Endothelial cell of umbilical vein (primary cell): ENCODE results near the gene MYPN. TPM values are rescaled to one million over a fixed set of nuclear protein-coding genes. Genes with fewer than 3 reads are reported as not detected.

Experiments
- BruUV-seq: library from RNA; stranded (reverse); fragments of 400-500 nt; replicated peaks from 2 replicates; lab custom pipeline; 2021; lab: Mats Ljungman, UMichigan
- CTCF ChIA-PET: fragments of 300-600, 350-600 bp; sonication (Branson Sonifier 250); formaldehyde crosslinking; loops from one replicate; lab custom pipeline; 2021; ENCODE audit warnings: antibody characterized with exemption, inconsistent platforms; lab: Charles Lee
- POLR2A ChIA-PET: fragments of 300-600, 350-600 bp; sonication (Branson Sonifier 250); formaldehyde crosslinking; loops from one replicate; lab custom pipeline; 2021; ENCODE audit warnings: antibody characterized with exemption, inconsistent platforms; lab: Charles Lee
- DNase-seq: peaks from one replicate; pipeline ENCODE4 v3.0.0-alpha.2; 2011; ENCODE audit warnings: low read depth, low spot score
- FAIRE-seq: peaks from 2 replicates; lab custom pipeline; 2011; peaks lifted over from hg19 to GRCh38; lab: Jason Lieb, UNC
- H2AFZ ChIP-seq: 2 replicates; pipeline ENCODE4 v1.6.0; 2012; ENCODE audit warnings: low read depth, low read length, control low read depth, inconsistent platforms
- H3K27ac ChIP-seq: 2 replicates; pipeline ENCODE4 v1.5.1; 2011; ENCODE audit warnings: low read depth, mild to moderate bottlenecking, control low read depth, low read length, moderate library complexity; ENCODE audit not compliant: insufficient read depth
- H3K27me3 ChIP-seq, 2 experiments: 2 replicates each; pipeline versions ENCODE4 v1.6.0 to v1.6.1; 2011; ENCODE audit warnings: low read length in 2 of 2, mixed read lengths in 1 of 2; ENCODE audit not compliant: control insufficient read depth in 2 of 2, insufficient read depth in 2 of 2
- H3K36me3 ChIP-seq, 2 experiments: 2 replicates in 1 of 2; 3 replicates in 1 of 2; pipeline ENCODE4 v1.5.1; 2011; ENCODE audit warnings: low read length in 2 of 2, mild to moderate bottlenecking in 1 of 2, moderate library complexity in 1 of 2; ENCODE audit not compliant: control insufficient read depth in 2 of 2, insufficient read depth in 2 of 2; ENCODE audit errors: extremely low read depth in 1 of 2
- H3K4me1 ChIP-seq: 3 replicates; pipeline ENCODE4 v1.5.1; 2011; ENCODE audit warnings: mild to moderate bottlenecking, low read length; ENCODE audit not compliant: control insufficient read depth, insufficient read depth; ENCODE audit errors: extremely low read depth
- H3K4me2 ChIP-seq: 2 replicates; pipeline ENCODE4 v1.6.1; 2011; ENCODE audit warnings: low read length, control low read depth, mixed read lengths; ENCODE audit not compliant: insufficient read depth
- H3K4me3 ChIP-seq, 3 experiments: fragments of 200-600 bp in 1 of 3; sonication (generic), shearing (Covaris generic) in 1 of 3; replicated peaks in 1 of 3; 2 replicates each; pipeline ENCODE4 v1.5.1; 2011 to 2016; ENCODE audit warnings: control low read depth in 3 of 3, low read length in 3 of 3, mild to moderate bottlenecking in 2 of 3, inconsistent platforms in 1 of 3, low read depth in 1 of 3, moderate library complexity in 1 of 3; ENCODE audit not compliant: insufficient read depth in 1 of 3
- H3K79me2 ChIP-seq: 2 replicates; pipeline ENCODE4 v1.6.0; 2012; ENCODE audit warnings: low read length, inconsistent platforms; ENCODE audit not compliant: control insufficient read depth, insufficient read depth
- H3K9ac ChIP-seq: replicated peaks from 2 replicates; pipeline ENCODE3; 2011; ENCODE audit warnings: low read length, control low read depth; ENCODE audit not compliant: insufficient read depth; ENCODE audit errors: extremely low read depth
- H3K9me1 ChIP-seq: replicated peaks from 3 replicates; pipeline ENCODE4 v1.6.0; 2011; ENCODE audit warnings: mild to moderate bottlenecking, low read length; ENCODE audit not compliant: control insufficient read depth, insufficient read depth; ENCODE audit errors: extremely low read depth
- H3K9me3 ChIP-seq: replicated peaks from 2 replicates; pipeline ENCODE4 v1.5.1; 2012; ENCODE audit warnings: low read length, inconsistent platforms; ENCODE audit not compliant: control insufficient read depth, insufficient read depth
- H4K20me1 ChIP-seq: replicated peaks from 2 replicates; pipeline ENCODE3; 2011; ENCODE audit warnings: mild to moderate bottlenecking, low read length; ENCODE audit not compliant: control insufficient read depth, insufficient read depth; ENCODE audit errors: extremely low read depth
- EZH2 ChIP-seq: IDR thresholded peaks from 2 replicates; pipeline ENCODE4 v1.6.1; 2012; ENCODE audit warnings: borderline replicate concordance, low read depth, mild to moderate bottlenecking, moderate library complexity, low read length, inconsistent platforms; ENCODE audit not compliant: severe bottlenecking
- FOS ChIP-seq: IDR thresholded peaks from 2 replicates; pipeline ENCODE4 v1.6.1; 2011; ENCODE audit warnings: mild to moderate bottlenecking, low read length, moderate library complexity, borderline replicate concordance; ENCODE audit not compliant: insufficient read depth
- GATA2 ChIP-seq: IDR thresholded peaks from 2 replicates; pipeline ENCODE4 v1.7.0; 2011; ENCODE audit warnings: low read depth, mild to moderate bottlenecking, moderate library complexity, mixed read lengths, low read length; ENCODE audit not compliant: insufficient read length, insufficient read depth
- JUN ChIP-seq: IDR thresholded peaks from 2 replicates; pipeline ENCODE4 v1.6.1; 2011; ENCODE audit warnings: borderline replicate concordance, low read depth; ENCODE audit not compliant: insufficient read length, insufficient read depth
- MYC ChIP-seq: IDR thresholded peaks from one replicate; pipeline ENCODE4 v1.6.1; 2011; ENCODE audit warnings: mild to moderate bottlenecking, low read depth, low read length
- POLR2A ChIP-seq: IDR thresholded peaks from 2 replicates; pipeline ENCODE4 v1.6.1; 2012; ENCODE audit warnings: low read depth, mild to moderate bottlenecking, control low read depth, low read length
- POLR2AphosphoS5 ChIP-seq: IDR thresholded peaks from 2 replicates; pipeline ENCODE4 v1.6.1; 2012; ENCODE audit warnings: low read depth, mild to moderate bottlenecking, control low read depth, low read length, moderate library complexity; ENCODE audit not compliant: insufficient read depth
- dilution Hi-C: fragments of 300-500 bp; cut with MboI; formaldehyde crosslinking; loops from one replicate; pipeline ENCODE4 v1.15.0; 2019; ENCODE audit warnings: low sequenced_read_pairs; ENCODE audit not compliant: extremely low pct_ligation_motif_present
- intact Hi-C: fragments of 100-400 bp; cut with micrococcal nuclease; formaldehyde crosslinking; loops from one replicate; pipeline ENCODE4 v1.10.0; 2022
- polyA plus RNA-seq, 4 experiments: library from polyadenylated mRNA; depleted of rRNA in 3 of 4; stranded (reverse) in 3 of 4; unstranded in 1 of 4; fragments of >200 nt; gene quantifications; 2 replicates each; pipeline versions ENCODE4 v1.2.1 to v1.2.3, GENCODE V29; 2011 to 2012; ENCODE audit warnings: missing spikeins in 1 of 4
- total RNA-seq: library from RNA; stranded (reverse); gene quantifications from 2 replicates; pipeline ENCODE4 v1.2.3, GENCODE V29; 2021
- TF ChIP-seq, protein P1 (sequence below): IDR thresholded peaks from 2 replicates; pipeline ENCODE4 v1.6.1; 2011; ENCODE audit not compliant: insufficient read depth, insufficient read length
- TF ChIP-seq, protein P2 (sequence below), 2 donors: IDR thresholded peaks; 1 replicate in 1 of 2; 2 replicates in 1 of 2; pipeline ENCODE4 v1.5.1; 2011; ENCODE audit warnings: low read length in 2 of 2, mild to moderate bottlenecking in 2 of 2, moderate library complexity in 2 of 2, control low read depth in 1 of 2, inconsistent platforms in 1 of 2, low read depth in 1 of 2; ENCODE audit not compliant: insufficient read depth in 1 of 2; ENCODE audit errors: extremely low read depth in 1 of 2

The MYPN gene
- total and polyA plus RNA-seq, 2 donors (not counting 3 experiments of a cell fraction or from before 2014, with no cell fraction given): 0.01 TPM; not detected in 1

DNA sequence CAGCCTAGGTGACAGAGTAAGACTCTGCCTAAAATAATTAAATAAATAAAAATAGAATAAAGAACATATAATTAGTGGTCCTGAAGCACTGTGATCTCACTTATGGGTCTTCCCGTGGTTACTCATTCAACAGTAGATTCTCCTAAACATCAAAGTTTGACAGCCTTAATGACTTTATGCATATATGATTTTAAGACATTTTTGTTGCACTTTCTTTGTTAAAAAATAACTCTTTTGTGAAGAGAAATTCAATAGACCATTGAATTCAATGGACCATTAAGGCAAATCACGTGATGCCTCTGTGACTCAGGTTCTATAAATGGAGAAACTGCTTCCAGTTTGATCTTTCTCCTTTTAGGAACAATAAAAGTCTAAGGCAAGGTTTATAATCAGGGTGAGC lies 63.0 kb downstream of the MYPN start:
- no peak overlapping the region for H2AFZ ChIP-seq
- H3K4me1 ChIP-seq: no peaks in the 10 kb centered on the region
- ChIA-PET CTCF (no interaction called here), POLR2A (no interaction called here)
- TF ChIP-seq MYC (no peak), POLR2AphosphoS5 (no peak), FOS (no peak), JUN (no peak), EZH2 (no peak)
- TF ChIP-seq, protein P1, sequence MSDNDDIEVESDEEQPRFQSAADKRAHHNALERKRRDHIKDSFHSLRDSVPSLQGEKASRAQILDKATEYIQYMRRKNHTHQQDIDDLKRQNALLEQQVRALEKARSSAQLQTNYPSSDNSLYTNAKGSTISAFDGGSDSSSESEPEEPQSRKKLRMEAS: no peak
- H3K4me2 ChIP-seq: no peak overlapping the region
- no peaks in the 10 kb centered on the region for H3K79me2 ChIP-seq
- H3K9me1 ChIP-seq: no peaks in the 10 kb centered on the region
- H3K36me3 ChIP-seq: no peaks in the 10 kb centered on the region
- FAIRE-seq: no peak
- H3K27me3 ChIP-seq: no peaks in the 10 kb centered on the region
- H4K20me1 ChIP-seq: no peaks in the 10 kb centered on the region
- H3K27ac ChIP-seq: no peak overlapping the region
- no peaks in the 10 kb centered on the region for H3K9me3 ChIP-seq
- dilution Hi-C loops (no loop called here), intact Hi-C loops (no loop called here)
- BruUV-seq: no TSS peak
- no peak overlapping the region for H3K4me3 ChIP-seq
- no peak for DNase-seq
- H3K9ac ChIP-seq: no peak overlapping the region

DNA sequence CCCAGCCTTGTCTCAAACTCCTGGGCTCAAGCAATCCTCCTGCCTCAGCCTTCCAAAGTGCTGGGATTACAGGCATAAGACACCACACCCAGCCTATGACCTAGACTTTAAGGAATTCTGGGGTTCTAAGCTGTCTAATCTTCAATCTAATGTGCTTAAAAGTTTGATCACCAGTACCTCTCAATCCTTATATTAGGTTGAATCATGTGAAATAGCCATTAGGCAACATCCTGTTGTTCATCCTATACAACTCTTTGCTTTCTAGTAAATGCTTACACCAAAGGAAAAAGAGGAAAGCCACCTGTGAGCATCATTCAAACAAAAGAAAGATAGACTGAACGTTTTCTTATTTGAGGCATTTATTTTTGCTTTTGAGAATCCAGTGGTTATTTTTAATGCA lies 66.7 kb downstream of the MYPN start:
- H3K4me1 ChIP-seq: no peaks in the 10 kb centered on the region
- no peak overlapping the region for H3K9ac ChIP-seq
- H2AFZ ChIP-seq: no peak overlapping the region
- TF ChIP-seq POLR2AphosphoS5 (no peak), FOS (no peak), EZH2 (no peak), JUN (no peak), GATA2 (no peak), POLR2A (no peak), MYC (no peak)
- TF ChIP-seq, protein P2, sequence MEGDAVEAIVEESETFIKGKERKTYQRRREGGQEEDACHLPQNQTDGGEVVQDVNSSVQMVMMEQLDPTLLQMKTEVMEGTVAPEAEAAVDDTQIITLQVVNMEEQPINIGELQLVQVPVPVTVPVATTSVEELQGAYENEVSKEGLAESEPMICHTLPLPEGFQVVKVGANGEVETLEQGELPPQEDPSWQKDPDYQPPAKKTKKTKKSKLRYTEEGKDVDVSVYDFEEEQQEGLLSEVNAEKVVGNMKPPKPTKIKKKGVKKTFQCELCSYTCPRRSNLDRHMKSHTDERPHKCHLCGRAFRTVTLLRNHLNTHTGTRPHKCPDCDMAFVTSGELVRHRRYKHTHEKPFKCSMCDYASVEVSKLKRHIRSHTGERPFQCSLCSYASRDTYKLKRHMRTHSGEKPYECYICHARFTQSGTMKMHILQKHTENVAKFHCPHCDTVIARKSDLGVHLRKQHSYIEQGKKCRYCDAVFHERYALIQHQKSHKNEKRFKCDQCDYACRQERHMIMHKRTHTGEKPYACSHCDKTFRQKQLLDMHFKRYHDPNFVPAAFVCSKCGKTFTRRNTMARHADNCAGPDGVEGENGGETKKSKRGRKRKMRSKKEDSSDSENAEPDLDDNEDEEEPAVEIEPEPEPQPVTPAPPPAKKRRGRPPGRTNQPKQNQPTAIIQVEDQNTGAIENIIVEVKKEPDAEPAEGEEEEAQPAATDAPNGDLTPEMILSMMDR (IDR thresholded peaks at IDR 0.05; ENCODE audit: extremely low read depth in 1 of 2, insufficient read depth in 1 of 2, low read depth in 1 of 2, low read length in 2 of 2): no peak
- TF ChIP-seq, protein P1: no peak
- no peaks in the 10 kb centered on the region for H3K9me1 ChIP-seq
- POLR2A ChIA-PET: no interaction called here
- H4K20me1 ChIP-seq: no peaks in the 10 kb centered on the region
- H3K4me2 ChIP-seq: no peak overlapping the region
- H3K79me2 ChIP-seq: no peaks in the 10 kb centered on the region
- H3K27me3 ChIP-seq: no peaks in the 10 kb centered on the region
- H3K36me3 ChIP-seq: no peaks in the 10 kb centered on the region
- no peak overlapping the region for H3K27ac ChIP-seq
- DNase-seq (no peak), FAIRE-seq (no peak)
- no peak overlapping the region for H3K4me3 ChIP-seq
- no peaks in the 10 kb centered on the region for H3K9me3 ChIP-seq
- intact Hi-C loops: no loop called here
- CTCF ChIA-PET: interaction anchor here (1.1 to 2.2 kb wide), 5 partner anchors 8 to 93 kb away, joined by 3 to 11 read pairs (median 4); no protein-coding TSS in a partner anchor
- dilution Hi-C loops: no loop called here
- no TSS peak for BruUV-seq
